ENCODE data around the gene CAPN12.

DNA sequence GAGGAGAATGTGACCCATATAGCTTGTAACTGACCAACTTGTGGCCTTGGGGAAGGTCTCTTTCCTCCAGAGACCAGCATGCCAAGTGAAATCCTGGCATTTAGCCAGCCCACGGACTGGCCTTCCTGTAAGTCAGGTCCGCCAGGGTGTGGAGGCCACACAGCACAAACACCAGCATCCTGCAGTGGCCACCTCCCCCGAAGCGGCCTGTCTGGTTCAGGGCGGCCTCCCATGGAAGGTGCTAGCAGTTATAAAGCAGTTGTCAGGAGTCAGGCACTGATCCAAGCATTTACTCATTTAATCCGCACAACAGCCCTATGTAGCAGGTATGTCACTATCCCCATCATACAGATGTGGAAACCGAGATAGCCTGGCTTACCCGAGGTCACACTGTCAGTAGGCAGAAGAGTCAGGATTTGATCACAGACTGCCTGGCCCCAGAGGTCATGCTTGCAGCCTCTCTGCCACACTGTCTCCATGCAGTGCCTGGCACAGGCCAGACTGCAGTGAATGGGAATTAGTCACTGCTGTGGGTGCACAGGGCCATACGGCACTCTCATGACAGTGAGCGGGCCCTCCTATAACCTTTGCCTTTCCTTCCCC is 36.7 kb downstream of the CAPN12 start:
- TF ChIP-seq POLR2A (IDR thresholded peaks at IDR 0.05; ENCODE audit: low read length) (no peak), GATA1 (IDR thresholded peaks at IDR 0.05; ENCODE audit: low read depth, low read length) (no peak)
